Trophoblast cell (in vitro differentiated cells and primary cell): Measurements from ENCODE around the gene PRXL2B.
"Not testable (repeated sequence)": the region's sequence is repeated elsewhere in the genome, so short reads cannot be mapped to it uniquely, and the experiment has no call there.

ENCODE experiments used
- DNase-seq, 2 donors: peaks; one replicate each; pipeline ENCODE4 v3.0.0-alpha.2; 2016
- H2AFZ ChIP-seq: 2 replicates; pipeline ENCODE4 v1.6.1; 2013; ENCODE audit warnings: low read length, moderate library complexity, mild to moderate bottlenecking; ENCODE audit not compliant: insufficient read depth, poor library complexity
- H2AK5ac ChIP-seq: 2 replicates; pipeline ENCODE4 v1.6.1; 2013; ENCODE audit warnings: mild to moderate bottlenecking, low read length
- H2BK120ac ChIP-seq: 2 replicates; pipeline ENCODE4 v1.6.1; 2013; ENCODE audit warnings: low read length, mild to moderate bottlenecking, moderate library complexity; ENCODE audit not compliant: insufficient read depth, poor library complexity
- H2BK12ac ChIP-seq: 2 replicates; pipeline ENCODE4 v1.6.1; 2013; ENCODE audit warnings: mild to moderate bottlenecking, low read length, moderate library complexity
- H2BK5ac ChIP-seq: 2 replicates; pipeline ENCODE4 v1.6.1; 2013; ENCODE audit warnings: low read length, low read depth, moderate library complexity, mild to moderate bottlenecking; ENCODE audit not compliant: poor library complexity
- H3K14ac ChIP-seq: 2 replicates; pipeline ENCODE4 v1.6.1; 2013; ENCODE audit warnings: mild to moderate bottlenecking, low read length
- H3K18ac ChIP-seq: 2 replicates; pipeline ENCODE4 v1.6.1; 2013; ENCODE audit warnings: mild to moderate bottlenecking, low read length
- H3K23ac ChIP-seq: 2 replicates; pipeline ENCODE4 v1.6.1; 2013; ENCODE audit warnings: low read length
- H3K27ac ChIP-seq: 2 replicates; pipeline ENCODE4 v1.5.1; 2013; ENCODE audit warnings: low read depth, mild to moderate bottlenecking, inconsistent platforms, low read length, moderate library complexity
- H3K27me3 ChIP-seq: 2 replicates; pipeline ENCODE4 v1.6.1; 2013; ENCODE audit warnings: inconsistent platforms, mild to moderate bottlenecking, low read length, moderate library complexity; ENCODE audit not compliant: insufficient read depth
- H3K36me3 ChIP-seq, 2 experiments: 1 replicate in 1 of 2; 2 replicates in 1 of 2; pipeline ENCODE4 v1.6.1; 2013; ENCODE audit warnings: low read length in 2 of 2, mild to moderate bottlenecking in 2 of 2, moderate library complexity in 1 of 2; ENCODE audit not compliant: insufficient read depth in 2 of 2, control insufficient read depth in 1 of 2
- H3K4ac ChIP-seq: 2 replicates; pipeline ENCODE4 v1.6.1; 2013; ENCODE audit warnings: low read depth, mild to moderate bottlenecking, low read length, moderate library complexity
- H3K4me1 ChIP-seq, 2 experiments: 1 replicate in 1 of 2; 2 replicates in 1 of 2; pipeline ENCODE4 v1.6.1; 2013; ENCODE audit warnings: low read length in 2 of 2, mild to moderate bottlenecking in 2 of 2, moderate library complexity in 1 of 2; ENCODE audit not compliant: insufficient read depth in 2 of 2, control insufficient read depth in 1 of 2
- H3K4me2 ChIP-seq: 2 replicates; pipeline ENCODE4 v1.6.1; 2013; ENCODE audit warnings: inconsistent platforms, mild to moderate bottlenecking, low read length, moderate library complexity
- H3K4me3 ChIP-seq: 2 replicates; pipeline ENCODE4 v1.5.1; 2013; ENCODE audit warnings: mild to moderate bottlenecking, low read depth, low read length, inconsistent platforms
- H3K79me1 ChIP-seq: one replicate; pipeline ENCODE4 v1.6.1; 2013; ENCODE audit warnings: low read length
- H3K79me2 ChIP-seq: 2 replicates; pipeline ENCODE4 v1.6.1; 2013; ENCODE audit warnings: low read length, mild to moderate bottlenecking; ENCODE audit not compliant: control insufficient read depth, insufficient read depth, poor library complexity
- H3K9ac ChIP-seq: 2 replicates; pipeline ENCODE4 v1.6.1; 2013; ENCODE audit warnings: mild to moderate bottlenecking, low read length
- H3K9me3 ChIP-seq: 2 replicates; pipeline ENCODE4 v1.6.1; 2013; ENCODE audit warnings: low read depth, mild to moderate bottlenecking, control low read depth, inconsistent platforms, low read length; ENCODE audit not compliant: insufficient read depth
- H4K12ac ChIP-seq: 2 replicates; pipeline ENCODE4 v1.6.1; 2013; ENCODE audit warnings: low read depth, mild to moderate bottlenecking, low read length, moderate library complexity
- H4K8ac ChIP-seq: 2 replicates; pipeline ENCODE4 v1.6.1; 2013; ENCODE audit warnings: low read depth, mild to moderate bottlenecking, low read length, moderate library complexity
- H4K91ac ChIP-seq: one replicate; pipeline ENCODE4 v1.6.1; 2013; ENCODE audit warnings: low read depth, mild to moderate bottlenecking, low read length, moderate library complexity
- WGBS: extraction: QIAGEN DNeasy Blood & Tissue Kit; methylation state at CpG from one replicate; pipeline ENCODE4 v1.1.7; 2013; ENCODE audit warnings: missing lambda C conversion rate; ENCODE audit not compliant: insufficient read length, insufficient coverage; ENCODE audit errors: extremely low coverage; 5-methylcytosine and 5-hydroxymethylcytosine counted together

The PRXL2B gene

GRCh38 chr1:2625311-2625710 lies 38.7 kb downstream of the PRXL2B start:
- H3K4ac ChIP-seq: no peak overlapping the region
- no CpG with 5 or more reads among the region's 10 CpGs for WGBS

GRCh38 chr1:2625748-2626147 lies 39.2 kb downstream of the PRXL2B start:
- not testable (repeated sequence) for H3K4ac ChIP-seq, H2BK120ac ChIP-seq, H3K79me2 ChIP-seq, H3K4me1 ChIP-seq, H2BK5ac ChIP-seq, H3K23ac ChIP-seq, H3K27ac ChIP-seq, DNase-seq, H3K14ac ChIP-seq, H4K8ac ChIP-seq, H3K18ac ChIP-seq, H4K91ac ChIP-seq, H2AFZ ChIP-seq, H3K4me3 ChIP-seq, H4K12ac ChIP-seq, H2AK5ac ChIP-seq, H3K36me3 ChIP-seq, H3K9ac ChIP-seq, H3K4me2 ChIP-seq, H2BK12ac ChIP-seq, H3K79me1 ChIP-seq
- WGBS: no CpG with 5 or more reads among the region's 7 CpGs
- H3K9me3 ChIP-seq: peaks cover 25% of the 10 kb centered on the region
- peaks cover 27% of the 10 kb centered on the region for H3K27me3 ChIP-seq

More at GRCh38 chr1:2625311-2625710, 38.7 kb downstream of the PRXL2B start:
- no peak overlapping the region for H4K8ac ChIP-seq
- no peak overlapping the region for H3K4me3 ChIP-seq
- no peak overlapping the region for H3K9ac ChIP-seq
- H3K18ac ChIP-seq: no peak overlapping the region
- no peak overlapping the region for H4K91ac ChIP-seq
- H3K4me1 ChIP-seq: no peaks in the 10 kb centered on the region
- H3K4me2 ChIP-seq: no peak overlapping the region
- no peak overlapping the region for H3K23ac ChIP-seq
- no peaks in the 10 kb centered on the region for H3K79me2 ChIP-seq
- H3K14ac ChIP-seq: no peak overlapping the region
- H2AFZ ChIP-seq: no peak overlapping the region
- H2BK5ac ChIP-seq: no peak overlapping the region
- H3K79me1 ChIP-seq: no peaks in the 10 kb centered on the region
- H3K27ac ChIP-seq: no peak overlapping the region
- H3K9me3 ChIP-seq: peaks cover 21% of the 10 kb centered on the region
- H2AK5ac ChIP-seq: no peak overlapping the region
- DNase-seq: no peak
- no peak overlapping the region for H2BK120ac ChIP-seq
- H4K12ac ChIP-seq: no peak overlapping the region
- no peak overlapping the region for H2BK12ac ChIP-seq
- no peaks in the 10 kb centered on the region for H3K36me3 ChIP-seq
- peaks cover 25% of the 10 kb centered on the region for H3K27me3 ChIP-seq

- Histone ChIP-seq H3K27ac (no peak overlapping the region), H3K4me3 (no peak overlapping the region), H2BK120ac (no peak overlapping the region), H3K14ac (no peak overlapping the region), H4K91ac (no peak overlapping the region), H3K4me2 (no peak overlapping the region), H3K9me3 (peaks cover 25% of the 10 kb centered on the region), H3K79me1 (no peaks in the 10 kb centered on the region), H3K4ac (no peak overlapping the region), H2BK12ac (no peak overlapping the region), H2AFZ (no peak overlapping the region), H3K9ac (no peak overlapping the region), H2BK5ac (no peak overlapping the region), H4K8ac (no peak overlapping the region), H2AK5ac (no peak overlapping the region), H3K23ac (no peak overlapping the region), H3K27me3 (peaks cover 27% of the 10 kb centered on the region), H4K12ac (no peak overlapping the region), H3K79me2 (no peaks in the 10 kb centered on the region), H3K18ac (no peak overlapping the region), H3K4me1 (no peaks in the 10 kb centered on the region), H3K36me3 (no peaks in the 10 kb centered on the region)
- no CpG with 5 or more reads among the region's 6 CpGs for WGBS
- DNase-seq: no peak
These were observed 41.2 kb downstream of the PRXL2B start for GRCh38 chr1:2627746-2628145.

- no peaks in the 10 kb centered on the region for H3K79me1 ChIP-seq
- no peak overlapping the region for H2BK120ac ChIP-seq
- no peak overlapping the region for H3K4me3 ChIP-seq
- no peak overlapping the region for H3K14ac ChIP-seq
- no peak overlapping the region for H3K9ac ChIP-seq
- H3K79me2 ChIP-seq: no peaks in the 10 kb centered on the region
- H4K12ac ChIP-seq: no peak overlapping the region
- no peak overlapping the region for H3K4ac ChIP-seq
- peaks cover 25% of the 10 kb centered on the region for H3K9me3 ChIP-seq
- H2AFZ ChIP-seq: no peak overlapping the region
- DNase-seq: no peak
- no peak overlapping the region for H4K91ac ChIP-seq
- H3K27me3 ChIP-seq: peaks cover 27% of the 10 kb centered on the region
- no peaks in the 10 kb centered on the region for H3K36me3 ChIP-seq
- H3K18ac ChIP-seq: no peak overlapping the region
- no CpG with 5 or more reads among the region's 46 CpGs for WGBS
- no peak overlapping the region for H2AK5ac ChIP-seq
- no peak overlapping the region for H3K23ac ChIP-seq
- no peak overlapping the region for H2BK12ac ChIP-seq
- H3K27ac ChIP-seq: no peak overlapping the region
- H3K4me1 ChIP-seq: no peaks in the 10 kb centered on the region
- H3K4me2 ChIP-seq: no peak overlapping the region
- no peak overlapping the region for H2BK5ac ChIP-seq
- H4K8ac ChIP-seq: no peak overlapping the region
These were observed 41.8 kb downstream of the PRXL2B start for GRCh38 chr1:2628191-2628932.
